Activated T-cell treated with anti-CD3 and anti-CD28 coated beads, Interleukin-2, amount 50 U/mL, for 72 hours (primary cell): ENCODE data around the gene GAL3ST2. TPM values are rescaled to one million over a fixed set of nuclear protein-coding genes. Genes with fewer than 3 reads are reported as not detected.
"Not testable (repeated sequence)": the region's sequence is repeated elsewhere in the genome, so short reads cannot be mapped to it uniquely, and the experiment has no call there.

ENCODE experiments used
- ATAC-seq, 2 donors: fragments of 150-1000 bp; cut with Tn5 transposase; replicated peaks in 1 of 2; 2 replicates each; pipeline ENCODE4 v1.10.0; 2021; ENCODE audit warnings: moderate library complexity in 2 of 2, mild to moderate bottlenecking in 1 of 2
- DNase-seq, 2 donors: peaks; one replicate each; pipeline ENCODE4 v3.0.0; 2021 to 2022; ENCODE audit warnings: mixed read lengths in 1 of 2
- H3K27ac Mint-ChIP-seq: one replicate; pipeline ENCODE4 v1.8.0; 2022; ENCODE audit warnings: mild to moderate bottlenecking, moderate library complexity, mixed read lengths
- H3K27me3 Mint-ChIP-seq: one replicate; pipeline ENCODE4 v1.8.0; 2022; ENCODE audit warnings: low read depth, mixed read lengths
- H3K36me3 Mint-ChIP-seq, 2 donors: one replicate each; pipeline ENCODE4 v1.8.0; 2022; ENCODE audit warnings: mixed read lengths in 2 of 2, mild to moderate bottlenecking in 1 of 2; ENCODE audit not compliant: insufficient read depth in 2 of 2
- H3K4me1 Mint-ChIP-seq: one replicate; pipeline ENCODE4 v1.8.0; 2022; ENCODE audit warnings: low read depth, mixed read lengths
- H3K4me3 Mint-ChIP-seq, 2 donors: one replicate each; pipeline ENCODE4 v1.8.0; 2022; ENCODE audit warnings: mild to moderate bottlenecking in 2 of 2, mixed read lengths in 2 of 2, moderate library complexity in 2 of 2
- H3K9me3 Mint-ChIP-seq, 2 donors: one replicate each; pipeline ENCODE4 v1.8.0; 2022; ENCODE audit warnings: mixed read lengths in 2 of 2
- total RNA-seq, 2 donors: library from RNA; stranded (reverse); gene quantifications; one replicate each; pipeline ENCODE4 v1.2.3, GENCODE V29; 2022

Gene GAL3ST2
- total RNA-seq, 2 donors from 2014 or later = 0.53 to 0.82 TPM

- Mint-ChIP-seq H3K36me3 (peaks cover 2 to 7% of the 10 kb centered on the region in 2 donors), H3K27ac (peak overlapping the region; percentile 78), H3K4me1 (peaks cover 41% of the 10 kb centered on the region), H3K4me3 (peak overlapping the region; percentile 67 to 81), H3K9me3 (no peaks in the 10 kb centered on the region), H3K27me3 (no peaks in the 10 kb centered on the region)
- DNase-seq = peak; percentile 72 to 79
- peak; percentile 65 to 72 for ATAC-seq
Measured at GRCh38 chr2:241739651-241740050, 37.0 kb upstream of the GAL3ST2 start.

- H3K9me3 Mint-ChIP-seq = peaks cover 0 to under 1% of the 10 kb centered on the region in 2 donors
- H3K4me3 Mint-ChIP-seq = peak overlapping the region; percentile 38 to 59
- DNase-seq (peak; percentile 42 to 62), ATAC-seq (peak; percentile 68 to 81)
- H3K36me3 Mint-ChIP-seq = peaks cover 6 to 16% of the 10 kb centered on the region in 2 donors
- no peak overlapping the region for H3K27ac Mint-ChIP-seq
- H3K27me3 Mint-ChIP-seq = no peaks in the 10 kb centered on the region
- H3K4me1 Mint-ChIP-seq = peaks cover 40% of the 10 kb centered on the region
Measured at GRCh38 chr2:241741016-241741415, 35.6 kb upstream of the GAL3ST2 start.

- Mint-ChIP-seq H3K27ac (no peak overlapping the region), H3K27me3 (no peaks in the 10 kb centered on the region), H3K36me3 (peaks cover 6 to 19% of the 10 kb centered on the region in 2 donors), H3K4me1 (peaks cover 30% of the 10 kb centered on the region), H3K4me3 (no peak overlapping the region), H3K9me3 (peaks cover 0 to 2% of the 10 kb centered on the region in 2 donors)
- ATAC-seq = no peak
- DNase-seq = no peak
Measured at GRCh38 chr2:241742320-241742939, 34.2 kb upstream of the GAL3ST2 start.

GRCh38 chr2:241743008-241743407, 33.6 kb upstream of the GAL3ST2 start:
- ATAC-seq, DNase-seq, H3K27me3 Mint-ChIP-seq, H3K27ac Mint-ChIP-seq, H3K4me3 Mint-ChIP-seq, H3K9me3 Mint-ChIP-seq: not testable (repeated sequence)
- Mint-ChIP-seq H3K4me1 (peaks cover 28% of the 10 kb centered on the region), H3K36me3 (peaks cover 6 to 19% of the 10 kb centered on the region in 2 donors)

GRCh38 chr2:241743620-241744019, 33.0 kb upstream of the GAL3ST2 start:
- H3K9me3 Mint-ChIP-seq = peaks cover 0 to 2% of the 10 kb centered on the region in 2 donors
- H3K4me3 Mint-ChIP-seq = no peak overlapping the region
- H3K27ac Mint-ChIP-seq = no peak overlapping the region
- H3K4me1 Mint-ChIP-seq = peaks cover 25% of the 10 kb centered on the region
- no peaks in the 10 kb centered on the region for H3K27me3 Mint-ChIP-seq
- ATAC-seq (no peak), DNase-seq (no peak)
- H3K36me3 Mint-ChIP-seq = peaks cover 6 to 17% of the 10 kb centered on the region in 2 donors

GRCh38 chr2:241744028-241744754, 32.4 kb upstream of the GAL3ST2 start:
- Mint-ChIP-seq H3K36me3 (peaks cover 6 to 16% of the 10 kb centered on the region in 2 donors), H3K4me1 (peaks cover 20% of the 10 kb centered on the region), H3K27ac (no peak overlapping the region), H3K27me3 (no peaks in the 10 kb centered on the region), H3K9me3 (peaks cover 0 to 2% of the 10 kb centered on the region in 2 donors), H3K4me3 (no peak overlapping the region)
- ATAC-seq = no peak
- DNase-seq = no peak

- no peaks in the 10 kb centered on the region for H3K27me3 Mint-ChIP-seq
- H3K4me1 Mint-ChIP-seq = peaks cover 9% of the 10 kb centered on the region
- no peak overlapping the region for H3K27ac Mint-ChIP-seq
- H3K9me3 Mint-ChIP-seq = peaks cover 0 to 2% of the 10 kb centered on the region in 2 donors
- H3K4me3 Mint-ChIP-seq = no peak overlapping the region
- ATAC-seq (no peak), DNase-seq (no peak)
- peaks cover 8 to 17% of the 10 kb centered on the region in 2 donors for H3K36me3 Mint-ChIP-seq
Measured at GRCh38 chr2:241745276-241745675, 31.3 kb upstream of the GAL3ST2 start.

GRCh38 chr2:241746084-241746483, 30.5 kb upstream of the GAL3ST2 start:
- no peak overlapping the region for H3K4me3 Mint-ChIP-seq
- peaks cover 0 to 2% of the 10 kb centered on the region in 2 donors for H3K9me3 Mint-ChIP-seq
- DNase-seq (no peak), ATAC-seq (no peak)
- H3K27me3 Mint-ChIP-seq = no peaks in the 10 kb centered on the region
- H3K36me3 Mint-ChIP-seq = peaks cover 8 to 18% of the 10 kb centered on the region in 2 donors
- no peak overlapping the region for H3K27ac Mint-ChIP-seq
- H3K4me1 Mint-ChIP-seq = peaks cover 3% of the 10 kb centered on the region

GRCh38 chr2:241748468-241749256, 28.0 kb upstream of the GAL3ST2 start:
- Mint-ChIP-seq H3K27me3 (no peaks in the 10 kb centered on the region), H3K9me3 (peaks cover 0 to 2% of the 10 kb centered on the region in 2 donors), H3K27ac (no peak overlapping the region), H3K36me3 (peaks cover 8 to 19% of the 10 kb centered on the region in 2 donors), H3K4me1 (no peaks in the 10 kb centered on the region), H3K4me3 (no peak overlapping the region)
- ATAC-seq (no peak), DNase-seq (no peak)

GRCh38 chr2:241750076-241750840, 26.4 kb upstream of the GAL3ST2 start:
- Mint-ChIP-seq H3K27me3 (no peaks in the 10 kb centered on the region), H3K27ac (no peak overlapping the region), H3K36me3 (peaks cover 8 to 15% of the 10 kb centered on the region in 2 donors), H3K4me3 (no peak overlapping the region), H3K4me1 (no peaks in the 10 kb centered on the region), H3K9me3 (peaks cover 0 to 2% of the 10 kb centered on the region in 2 donors)
- ATAC-seq = no peak
- DNase-seq = no peak

- no peak overlapping the region for H3K27ac Mint-ChIP-seq
Measured at GRCh38 chr2:241751152-241751551, 25.5 kb upstream of the GAL3ST2 start.

GRCh38 chr2:241751776-241752175, 24.8 kb upstream of the GAL3ST2 start:
- no peaks in the 10 kb centered on the region for H3K9me3 Mint-ChIP-seq
- H3K36me3 Mint-ChIP-seq = peaks cover 2 to 6% of the 10 kb centered on the region in 2 donors
- no peak overlapping the region for H3K4me3 Mint-ChIP-seq
- no peaks in the 10 kb centered on the region for H3K27me3 Mint-ChIP-seq
- H3K4me1 Mint-ChIP-seq = no peaks in the 10 kb centered on the region
- ATAC-seq (no peak), DNase-seq (no peak)
- H3K27ac Mint-ChIP-seq = no peak overlapping the region

More at GRCh38 chr2:241751152-241751551, 25.5 kb upstream of the GAL3ST2 start:
- Mint-ChIP-seq H3K9me3 (no peaks in the 10 kb centered on the region), H3K27me3 (no peaks in the 10 kb centered on the region), H3K36me3 (peaks cover 2 to 7% of the 10 kb centered on the region in 2 donors), H3K4me1 (no peaks in the 10 kb centered on the region), H3K4me3 (no peak overlapping the region)
- no peak for ATAC-seq
- no peak for DNase-seq
